GM12865 (cell line): ENCODE results near the gene DNAJB8.

Source experiments
- DNase-seq: peaks from one replicate; pipeline ENCODE4 v3.0.0; 2010; ENCODE audit warnings: low read depth
- H3K4me3 ChIP-seq: 2 replicates; pipeline ENCODE4 v1.5.1; 2011; ENCODE audit warnings: mild to moderate bottlenecking, low read depth, low read length, control low read depth
- CTCF ChIP-seq: IDR thresholded peaks from 2 replicates; pipeline ENCODE4 v1.5.1; 2011; ENCODE audit warnings: low read length, control low read depth, low read depth, inconsistent platforms; ENCODE audit not compliant: insufficient read depth; ENCODE audit errors: missing control alignments

The DNAJB8 gene

GRCh38 chr3:128479558-128480086 is 12.9 kb upstream of the DNAJB8 start:
- no peak for TF ChIP-seq CTCF
- no peak for DNase-seq
- H3K4me3 ChIP-seq, result no peak overlapping the region

GRCh38 chr3:128478576-128479506 is 12.2 kb upstream of the DNAJB8 start:
- H3K4me3 ChIP-seq, result no peak overlapping the region
- TF ChIP-seq CTCF, result no peak
- DNase-seq, result no peak

DNA sequence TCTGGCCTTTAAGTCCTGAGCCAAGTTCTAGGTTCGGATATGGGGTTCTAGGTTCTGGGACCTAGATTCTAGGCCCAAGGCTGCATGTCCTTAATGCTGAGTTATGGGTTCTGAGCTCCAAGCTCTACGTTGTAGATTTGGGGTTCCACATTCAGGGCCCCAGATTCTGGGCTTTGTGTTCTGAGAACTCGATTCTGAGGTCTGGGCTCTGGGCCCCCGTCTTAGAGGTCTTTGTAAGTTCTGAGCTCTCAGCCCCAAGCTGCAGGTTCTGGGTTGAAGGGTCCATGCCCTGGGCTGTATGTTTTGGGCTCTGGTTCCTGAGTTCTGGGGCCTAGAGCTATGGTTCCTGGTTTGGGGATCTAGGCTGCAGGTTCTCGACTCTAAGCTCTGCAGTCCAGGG is 10.0 kb upstream of the DNAJB8 start:
- TF ChIP-seq CTCF, result no peak
- no peak for DNase-seq
- no peak overlapping the region for H3K4me3 ChIP-seq

- H3K4me3 ChIP-seq, result no peak overlapping the region
- DNase-seq, result no peak
- no peak for TF ChIP-seq CTCF
Observed at GRCh38 chr3:128475355-128475754, 8.7 kb upstream of the DNAJB8 start.

- no peak overlapping the region for H3K4me3 ChIP-seq
- TF ChIP-seq CTCF, result no peak
- no peak for DNase-seq
Observed at GRCh38 chr3:128473737-128474136, 7.0 kb upstream of the DNAJB8 start.

- TF ChIP-seq CTCF, result no peak
- DNase-seq, result no peak
- H3K4me3 ChIP-seq, result no peak overlapping the region
Observed at GRCh38 chr3:128473180-128473519, 6.5 kb upstream of the DNAJB8 start.
